ENCODE results near the gene PRLR.

Gene PRLR

DNA sequence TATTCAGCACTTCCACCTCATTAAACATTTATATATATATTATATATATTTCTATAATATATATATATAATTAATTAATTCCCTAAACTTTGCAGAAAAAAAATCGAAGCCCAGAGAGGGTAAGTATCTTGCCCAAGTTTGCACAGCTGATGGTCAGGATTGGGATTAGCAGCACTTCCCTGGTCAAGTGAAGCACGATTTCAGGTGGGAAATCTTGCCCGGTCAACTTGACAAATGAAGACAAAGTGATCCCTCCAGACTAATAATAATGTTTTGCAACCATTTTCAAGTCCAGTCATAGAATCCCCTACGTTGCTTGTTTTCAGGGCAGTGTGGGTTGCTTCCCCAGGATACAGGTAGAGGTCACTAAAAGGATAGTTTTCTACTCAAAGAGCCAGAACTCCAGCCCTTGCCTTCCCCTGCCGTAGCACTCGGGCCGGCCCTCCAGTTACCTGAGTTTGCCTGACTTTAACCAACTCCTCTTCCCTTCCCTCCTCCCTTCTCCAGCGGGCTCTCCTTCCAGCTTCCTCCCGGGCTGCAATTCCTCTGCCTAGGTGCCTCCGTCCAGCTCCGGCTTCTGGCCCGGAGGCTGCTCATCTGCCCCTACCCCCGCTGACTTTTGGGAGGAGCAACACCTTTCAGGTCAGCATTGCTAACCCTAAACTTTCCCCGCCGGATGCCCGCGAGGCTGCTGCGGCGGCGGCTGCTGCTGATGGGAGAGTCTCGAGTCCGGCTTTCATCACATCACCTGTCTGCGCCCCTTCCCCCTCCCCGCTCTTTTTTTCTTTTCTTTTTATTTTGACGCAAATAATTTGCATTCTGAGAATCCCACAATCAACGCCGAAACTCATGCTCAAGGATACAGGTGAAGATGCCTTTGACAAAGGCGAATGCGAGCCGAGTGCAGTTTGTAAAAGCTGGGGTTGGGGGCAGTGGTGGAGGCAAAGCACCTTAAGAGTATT, 930 bp downstream of the PRLR start:
- no peak overlapping the region for H3K9ac ChIP-seq (ENCODE audit: low read length)
- H3K9me2 ChIP-seq (replicated peaks; ENCODE audit: insufficient read depth, low read length) = no peaks in the 10 kb centered on the region
- TF ChIP-seq EZH2 (optimal IDR thresholded peaks at IDR 0.05; ENCODE audit: low read depth, low read length) (no peak), EZH2phosphoT487 (IDR thresholded peaks at IDR 0.05; ENCODE audit: low read length) (no peak)
- TF ChIP-seq, protein P1, sequence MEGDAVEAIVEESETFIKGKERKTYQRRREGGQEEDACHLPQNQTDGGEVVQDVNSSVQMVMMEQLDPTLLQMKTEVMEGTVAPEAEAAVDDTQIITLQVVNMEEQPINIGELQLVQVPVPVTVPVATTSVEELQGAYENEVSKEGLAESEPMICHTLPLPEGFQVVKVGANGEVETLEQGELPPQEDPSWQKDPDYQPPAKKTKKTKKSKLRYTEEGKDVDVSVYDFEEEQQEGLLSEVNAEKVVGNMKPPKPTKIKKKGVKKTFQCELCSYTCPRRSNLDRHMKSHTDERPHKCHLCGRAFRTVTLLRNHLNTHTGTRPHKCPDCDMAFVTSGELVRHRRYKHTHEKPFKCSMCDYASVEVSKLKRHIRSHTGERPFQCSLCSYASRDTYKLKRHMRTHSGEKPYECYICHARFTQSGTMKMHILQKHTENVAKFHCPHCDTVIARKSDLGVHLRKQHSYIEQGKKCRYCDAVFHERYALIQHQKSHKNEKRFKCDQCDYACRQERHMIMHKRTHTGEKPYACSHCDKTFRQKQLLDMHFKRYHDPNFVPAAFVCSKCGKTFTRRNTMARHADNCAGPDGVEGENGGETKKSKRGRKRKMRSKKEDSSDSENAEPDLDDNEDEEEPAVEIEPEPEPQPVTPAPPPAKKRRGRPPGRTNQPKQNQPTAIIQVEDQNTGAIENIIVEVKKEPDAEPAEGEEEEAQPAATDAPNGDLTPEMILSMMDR (IDR thresholded peaks at IDR 0.05; ENCODE audit: low read length) = peak; percentile 55
- H3K36me3 ChIP-seq (replicated peaks; ENCODE audit: insufficient read depth, low read length) = no peaks in the 10 kb centered on the region
- H3K27me3 ChIP-seq (replicated peaks; ENCODE audit: insufficient read depth, low read length) = peaks cover 13% of the 10 kb centered on the region; the same call in 1 of the 2 replicates
- H3F3A ChIP-seq (ENCODE audit: insufficient read depth, low read length) = no peaks in the 10 kb centered on the region
- no peaks in the 10 kb centered on the region for H4K20me1 ChIP-seq (ENCODE audit: insufficient read depth, low read length)
- peak; percentile 76 for DNase-seq
- no peak overlapping the region for H3K27ac ChIP-seq (ENCODE audit: low read length)
- H3K79me2 ChIP-seq (ENCODE audit: low read length) = no peaks in the 10 kb centered on the region
- peak overlapping the region; percentile 50 for H2AFZ ChIP-seq (ENCODE audit: low read length)
- H3K4me3 ChIP-seq (ENCODE audit: low read length) = peak overlapping the region; percentile 56
- H3K4me1 ChIP-seq (ENCODE audit: low read length) = no peaks in the 10 kb centered on the region
- H3K4me2 ChIP-seq (ENCODE audit: low read depth, low read length) = peak overlapping the region; percentile 81
- no peaks in the 10 kb centered on the region for H3K9me3 ChIP-seq (replicated peaks; ENCODE audit: insufficient read depth, low read length)

DNA sequence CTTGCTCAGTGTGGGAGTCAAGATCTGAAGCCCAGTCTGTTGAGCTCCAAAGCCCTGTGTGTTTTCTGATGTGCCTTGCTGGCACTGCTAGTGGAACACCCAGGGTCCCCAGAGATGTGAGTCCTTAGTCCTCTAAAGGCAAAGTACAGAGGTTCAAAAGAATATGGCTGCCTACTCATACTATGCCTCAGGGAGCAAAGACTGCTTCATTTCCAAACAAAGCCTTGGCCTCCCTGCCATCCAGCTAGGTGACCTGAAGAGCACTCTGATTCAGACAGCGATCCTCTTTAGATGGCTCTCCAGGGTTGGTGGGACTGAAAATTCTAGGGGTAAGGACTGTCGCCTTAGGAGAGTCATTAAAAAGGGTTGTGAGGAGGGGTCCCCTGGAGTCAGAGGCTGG, 2.0 kb downstream of the PRLR start:
- Histone ChIP-seq H4K20me1 (ENCODE audit: insufficient read depth, low read length) (no peaks in the 10 kb centered on the region), H3K4me2 (ENCODE audit: low read depth, low read length) (no peak overlapping the region), H3F3A (ENCODE audit: insufficient read depth, low read length) (no peaks in the 10 kb centered on the region), H3K9me2 (replicated peaks; ENCODE audit: insufficient read depth, low read length) (no peaks in the 10 kb centered on the region), H2AFZ (ENCODE audit: low read length) (no peak overlapping the region), H3K79me2 (ENCODE audit: low read length) (no peaks in the 10 kb centered on the region), H3K27ac (ENCODE audit: low read length) (no peak overlapping the region), H3K4me1 (ENCODE audit: low read length) (no peaks in the 10 kb centered on the region), H3K9ac (ENCODE audit: low read length) (no peak overlapping the region), H3K27me3 (replicated peaks; ENCODE audit: insufficient read depth, low read length) (peaks cover 13% of the 10 kb centered on the region; the same call in 1 of the 2 replicates), H3K36me3 (replicated peaks; ENCODE audit: insufficient read depth, low read length) (no peaks in the 10 kb centered on the region), H3K4me3 (ENCODE audit: low read length) (no peak overlapping the region), H3K9me3 (replicated peaks; ENCODE audit: insufficient read depth, low read length) (no peaks in the 10 kb centered on the region)
- TF ChIP-seq, protein P1 (IDR thresholded peaks at IDR 0.05; ENCODE audit: low read length) = no peak
- no peak for TF ChIP-seq EZH2 (optimal IDR thresholded peaks at IDR 0.05; ENCODE audit: low read depth, low read length)
- no peak for DNase-seq

DNA sequence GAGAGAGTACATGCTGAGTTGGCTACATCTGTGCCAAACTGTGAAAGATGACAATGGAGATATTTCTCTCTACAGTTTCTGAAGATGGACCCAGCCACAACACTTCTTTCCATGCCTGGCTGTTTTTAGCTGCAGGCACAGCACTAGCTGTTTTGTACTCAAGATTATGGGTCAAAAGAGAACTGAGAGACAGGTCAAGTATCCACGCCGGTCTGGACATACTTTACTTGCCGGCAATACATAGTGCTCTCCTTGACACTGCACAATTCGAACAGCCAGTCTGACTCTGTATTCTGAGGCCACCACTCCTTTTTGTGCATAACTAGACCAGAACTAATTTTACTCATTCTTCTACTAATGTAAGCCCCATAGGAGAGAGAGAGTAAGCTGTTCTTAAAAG, 2.6 kb downstream of the PRLR start:
- H3F3A ChIP-seq (ENCODE audit: insufficient read depth, low read length) = no peaks in the 10 kb centered on the region
- H3K4me2 ChIP-seq (ENCODE audit: low read depth, low read length) = no peak overlapping the region
- no peak for DNase-seq
- H3K4me1 ChIP-seq (ENCODE audit: low read length) = no peaks in the 10 kb centered on the region
- no peaks in the 10 kb centered on the region for H4K20me1 ChIP-seq (ENCODE audit: insufficient read depth, low read length)
- no peak overlapping the region for H2AFZ ChIP-seq (ENCODE audit: low read length)
- TF ChIP-seq EZH2 (optimal IDR thresholded peaks at IDR 0.05; ENCODE audit: low read depth, low read length) (no peak), EZH2phosphoT487 (IDR thresholded peaks at IDR 0.05; ENCODE audit: low read length) (no peak)
- TF ChIP-seq, protein P1 (IDR thresholded peaks at IDR 0.05; ENCODE audit: low read length) = no peak
- peaks cover 13% of the 10 kb centered on the region; the same call in 1 of the 2 replicates for H3K27me3 ChIP-seq (replicated peaks; ENCODE audit: insufficient read depth, low read length)
- H3K9ac ChIP-seq (ENCODE audit: low read length) = no peak overlapping the region
- no peak overlapping the region for H3K27ac ChIP-seq (ENCODE audit: low read length)
- H3K4me3 ChIP-seq (ENCODE audit: low read length) = no peak overlapping the region
- H3K36me3 ChIP-seq (replicated peaks; ENCODE audit: insufficient read depth, low read length) = no peaks in the 10 kb centered on the region
- H3K79me2 ChIP-seq (ENCODE audit: low read length) = no peaks in the 10 kb centered on the region
- H3K9me3 ChIP-seq (replicated peaks; ENCODE audit: insufficient read depth, low read length) = no peaks in the 10 kb centered on the region
- no peaks in the 10 kb centered on the region for H3K9me2 ChIP-seq (replicated peaks; ENCODE audit: insufficient read depth, low read length)

Data from MM.1S (cell line).